ENCODE measurements around the gene KIAA0513.
"Not testable (repeated sequence)": the region's sequence is repeated elsewhere in the genome, so short reads cannot be mapped to it uniquely, and the experiment has no call there.

The KIAA0513 gene

GRCh38 chr16:85047867-85048455, 20.4 kb downstream of the KIAA0513 start:
- no peak overlapping the region for H3K4me3 ChIP-seq (ENCODE audit: low read depth, low read length)

DNA sequence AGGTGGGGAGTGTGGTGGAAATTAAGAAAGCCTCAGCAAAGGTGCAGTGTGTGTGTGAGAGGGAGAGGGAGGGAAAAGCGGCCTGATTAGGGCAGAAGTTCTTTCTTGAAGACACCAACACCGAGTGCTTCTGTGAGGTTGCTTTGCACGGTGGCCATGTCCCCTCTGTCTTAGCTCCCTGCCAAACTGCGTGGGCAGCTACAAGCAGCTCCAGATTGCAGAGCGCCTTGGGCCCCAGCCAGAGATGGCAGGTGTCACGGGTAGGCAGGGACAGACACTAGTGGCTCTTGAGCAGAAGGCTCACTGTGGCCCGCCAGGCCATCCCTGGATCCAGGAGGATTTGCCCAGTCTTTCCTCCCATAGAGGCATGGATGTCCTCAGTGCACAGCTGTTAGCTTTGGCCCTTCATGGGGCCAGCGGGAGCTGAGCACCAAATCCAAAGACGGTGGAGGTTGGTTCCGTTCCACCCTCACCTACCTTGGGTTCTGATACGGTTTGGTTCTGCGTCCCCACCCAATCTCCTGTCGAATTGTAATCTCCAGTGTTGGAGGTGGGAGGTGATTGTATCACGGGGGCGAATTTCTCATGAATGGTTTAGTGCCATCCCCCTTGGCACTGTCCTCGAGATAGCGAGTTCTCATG, 21.4 kb downstream of the KIAA0513 start:
- no peak overlapping the region for H3K4me3 ChIP-seq (ENCODE audit: low read depth, low read length)

DNA sequence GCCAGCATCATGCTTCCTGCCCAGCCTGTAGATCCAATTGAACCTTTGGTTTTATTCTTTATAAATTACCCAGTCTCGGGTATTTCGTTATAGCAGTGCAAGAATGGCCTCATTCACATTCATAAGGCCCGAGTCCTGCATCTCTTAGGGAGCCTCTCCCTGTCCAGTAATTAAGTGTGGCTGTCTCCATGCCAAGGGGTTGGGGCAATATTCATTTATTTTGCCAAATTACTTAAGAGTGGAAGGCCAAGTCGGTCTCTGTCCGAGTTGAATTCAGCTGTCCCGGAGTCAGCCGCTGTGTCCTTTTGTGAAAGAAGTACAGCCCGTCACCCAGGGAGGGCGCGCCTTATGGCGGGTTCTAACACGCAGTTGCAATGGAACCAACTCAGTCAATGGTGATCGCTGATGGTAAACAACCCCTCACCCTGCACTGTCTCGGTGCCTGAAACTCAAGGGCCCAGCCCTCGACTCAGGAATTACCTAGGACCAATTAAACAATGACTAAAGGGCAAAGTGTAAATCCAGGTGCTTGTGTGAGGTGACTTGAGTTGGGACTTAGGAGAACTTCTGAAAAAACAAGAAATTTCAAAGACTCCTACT, 22.2 kb downstream of the KIAA0513 start:
- H3K4me3 ChIP-seq (ENCODE audit: low read depth, low read length) = no peak overlapping the region

DNA sequence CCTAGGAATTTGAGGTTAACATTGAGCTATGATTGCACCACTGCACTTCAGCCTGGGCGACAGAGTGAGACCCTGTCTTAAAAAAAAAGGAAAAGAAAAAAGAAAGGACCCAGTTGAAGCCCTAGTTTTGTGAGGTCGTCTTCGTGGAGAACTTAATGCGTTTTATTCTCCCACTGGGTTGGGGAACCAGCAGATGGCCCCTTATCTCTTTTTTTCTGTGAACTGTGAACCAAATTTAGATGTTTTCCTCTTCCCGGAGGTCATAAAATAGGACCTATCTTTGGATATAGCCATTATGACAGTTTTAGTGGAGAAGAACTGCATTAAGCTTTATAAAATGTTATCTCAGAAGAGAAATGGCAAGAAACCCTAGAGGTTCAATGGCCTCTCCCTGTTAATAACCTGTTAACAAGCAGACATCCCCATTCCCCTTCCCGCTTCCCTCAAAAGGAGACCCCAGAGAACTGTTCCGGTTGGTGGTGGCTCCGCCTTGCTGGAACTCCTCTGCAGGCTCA, 23.5 kb downstream of the KIAA0513 start:
- no peak overlapping the region for H3K4me3 ChIP-seq (ENCODE audit: low read depth, low read length)

GRCh38 chr16:85051683-85052082, 24.1 kb downstream of the KIAA0513 start:
- H3K4me3 ChIP-seq (ENCODE audit: low read depth, low read length) = no peak overlapping the region

GRCh38 chr16:85052536-85052935, 24.9 kb downstream of the KIAA0513 start:
- H3K4me3 ChIP-seq (ENCODE audit: low read depth, low read length) = no peak overlapping the region

GRCh38 chr16:85054321-85054720, 26.7 kb downstream of the KIAA0513 start:
- H3K4me3 ChIP-seq (ENCODE audit: low read depth, low read length) = not testable (repeated sequence)

GRCh38 chr16:85054948-85055492, 27.4 kb downstream of the KIAA0513 start:
- no peak overlapping the region for H3K4me3 ChIP-seq (ENCODE audit: low read depth, low read length)

GRCh38 chr16:85055493-85056210, 28.1 kb downstream of the KIAA0513 start:
- H3K4me3 ChIP-seq (ENCODE audit: low read depth, low read length) = no peak overlapping the region

GRCh38 chr16:85056211-85056748, 28.7 kb downstream of the KIAA0513 start:
- H3K4me3 ChIP-seq (ENCODE audit: low read depth, low read length) = no peak overlapping the region

GRCh38 chr16:85057212-85057889, 29.8 kb downstream of the KIAA0513 start:
- no peak overlapping the region for H3K4me3 ChIP-seq (ENCODE audit: low read depth, low read length)

- no peak overlapping the region for H3K4me3 ChIP-seq (ENCODE audit: low read depth, low read length)
These were observed 30.4 kb downstream of the KIAA0513 start for GRCh38 chr16:85057948-85058347.

GRCh38 chr16:85058909-85059308, 31.3 kb downstream of the KIAA0513 start:
- no peak overlapping the region for H3K4me3 ChIP-seq (ENCODE audit: low read depth, low read length)

DNA sequence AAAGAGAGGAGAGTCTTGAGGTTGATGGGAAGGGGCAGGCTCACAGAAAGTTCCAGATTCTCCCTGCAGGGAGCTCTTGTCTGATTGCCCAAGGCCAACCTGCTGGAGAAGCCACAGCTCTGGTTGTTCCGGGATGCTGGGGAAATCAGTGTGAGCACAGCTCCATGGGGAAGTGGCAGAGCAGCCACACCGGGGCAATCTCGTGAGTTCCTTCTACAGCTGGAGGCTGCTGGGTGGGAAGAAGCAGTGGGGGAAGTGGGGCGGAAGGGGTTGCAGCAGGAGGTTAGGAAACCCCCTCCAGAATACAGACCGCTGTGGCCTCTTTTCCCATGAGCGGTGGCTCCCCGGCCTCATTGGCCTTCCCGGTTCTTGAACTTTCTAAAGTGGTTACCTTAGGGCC, 34.0 kb downstream of the KIAA0513 start:
- no peak overlapping the region for H3K4me3 ChIP-seq (ENCODE audit: low read depth, low read length)

- no peak overlapping the region for H3K4me3 ChIP-seq (ENCODE audit: low read depth, low read length)
These were observed 34.7 kb downstream of the KIAA0513 start for GRCh38 chr16:85062323-85062722.

DNA sequence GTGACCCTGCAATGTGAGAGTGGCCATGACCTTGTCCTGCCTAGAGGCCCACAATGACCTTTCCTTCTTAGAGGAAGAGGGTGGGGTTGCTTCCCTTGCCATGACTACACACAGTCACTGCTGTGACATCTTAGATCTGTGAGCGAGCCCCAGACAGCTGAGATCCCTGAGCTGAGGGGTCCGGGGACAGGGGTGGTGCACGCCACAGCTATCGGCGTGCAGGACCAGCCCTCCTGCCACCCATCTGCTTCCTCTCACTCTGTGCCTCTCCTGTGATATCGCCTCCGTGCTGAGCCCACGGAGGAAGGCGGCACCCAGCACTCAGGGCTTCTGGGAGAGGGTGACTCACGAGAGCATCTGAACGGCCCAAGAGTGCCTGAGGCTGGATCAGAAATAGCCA, 35.2 kb downstream of the KIAA0513 start:
- H3K4me3 ChIP-seq (ENCODE audit: low read depth, low read length) = no peak overlapping the region

- no peak overlapping the region for H3K4me3 ChIP-seq (ENCODE audit: low read depth, low read length)
These were observed 36.6 kb downstream of the KIAA0513 start for GRCh38 chr16:85064186-85064585.

- no peak overlapping the region for H3K4me3 ChIP-seq (ENCODE audit: low read depth, low read length)
These were observed 37.5 kb downstream of the KIAA0513 start for GRCh38 chr16:85065099-85065498.

GRCh38 chr16:85066346-85066885, 38.8 kb downstream of the KIAA0513 start:
- no peak overlapping the region for H3K4me3 ChIP-seq (ENCODE audit: low read depth, low read length)

DNA sequence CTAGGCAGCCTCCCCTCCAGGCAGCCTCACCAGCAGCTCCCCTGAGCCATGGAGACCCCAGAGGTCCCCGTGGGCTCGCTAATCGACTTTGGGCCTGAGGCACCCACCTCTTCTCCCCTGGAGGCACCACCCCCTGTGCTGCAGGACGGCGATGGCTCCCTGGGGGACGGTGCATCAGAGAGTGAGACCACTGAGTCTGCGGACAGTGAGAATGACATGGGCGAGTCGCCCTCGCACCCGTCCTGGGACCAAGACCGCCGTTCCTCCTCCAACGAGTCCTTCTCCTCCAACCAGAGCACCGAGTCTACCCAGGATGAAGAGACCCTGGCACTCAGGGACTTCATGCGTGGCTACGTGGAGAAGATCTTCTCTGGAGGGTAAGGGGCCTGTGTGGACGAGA, 39.4 kb downstream of the KIAA0513 start:
- H3K4me3 ChIP-seq (ENCODE audit: low read depth, low read length) = no peak overlapping the region

All from iPS-11a (cell line).